Vagina (tissue), 2 donors: ENCODE results near the gene TNKS1BP1.

Experiments
- CTCF ChIP-seq, 3 experiments: fragments of 450-650 bp in 2 of 3; fragments of 200-600 bp in 1 of 3; sonication (generic) in 1 of 3; IDR thresholded peaks; one replicate each; pipeline ENCODE4 v1.5.1; 2017 to 2019; ENCODE audit warnings: antibody characterized with exemption in 3 of 3, mild to moderate bottlenecking in 2 of 3, moderate library complexity in 2 of 3
- POLR2A ChIP-seq, 2 donors: fragments of 450-650 bp; IDR thresholded peaks; one replicate each; pipeline ENCODE4 v1.6.1; 2017; ENCODE audit warnings: antibody characterized with exemption in 2 of 2, mild to moderate bottlenecking in 2 of 2, moderate library complexity in 2 of 2
- POLR2AphosphoS5 ChIP-seq, 2 donors: sonication (generic); formaldehyde crosslinking; IDR thresholded peaks; one replicate each; pipeline ENCODE4 v1.9.0; 2017; ENCODE audit warnings: antibody characterized with exemption in 2 of 2, mild to moderate bottlenecking in 2 of 2, low read depth in 1 of 2; ENCODE audit not compliant: insufficient read depth in 1 of 2

- TF ChIP-seq CTCF (IDR thresholded peaks at IDR 0.05) (no peak), POLR2AphosphoS5 (IDR thresholded peaks at IDR 0.05; ENCODE audit: insufficient read depth in 1 of 2, low read depth in 1 of 2) (no peak), POLR2A (IDR thresholded peaks at IDR 0.05) (no peak)
These were observed 30.3 kb downstream of the TNKS1BP1 start for GRCh38 chr11:57294225-57295131.
